ENCODE data around the gene PIK3C2B.

PIK3C2B gene

GRCh38 chr1:204479387-204480136 is 15.0 kb downstream of the PIK3C2B start:
- DNase-seq (ENCODE audit: low read depth) = no peak

GRCh38 chr1:204478921-204479320 is 15.7 kb downstream of the PIK3C2B start:
- DNase-seq (ENCODE audit: low read depth) = no peak

GRCh38 chr1:204478172-204478899 is 16.3 kb downstream of the PIK3C2B start:
- DNase-seq (ENCODE audit: low read depth) = no peak

GRCh38 chr1:204477036-204477740 is 17.4 kb downstream of the PIK3C2B start:
- DNase-seq (ENCODE audit: low read depth) = no peak

GRCh38 chr1:204476563-204476962 is 18.0 kb downstream of the PIK3C2B start:
- no peak for DNase-seq (ENCODE audit: low read depth)

GRCh38 chr1:204475656-204476432 is 18.8 kb downstream of the PIK3C2B start:
- no peak for DNase-seq (ENCODE audit: low read depth)

GRCh38 chr1:204473400-204473965 is 21.1 kb downstream of the PIK3C2B start:
- no peak for DNase-seq (ENCODE audit: low read depth)

- DNase-seq (ENCODE audit: low read depth) = no peak
Measured at GRCh38 chr1:204472660-204473059, 21.9 kb downstream of the PIK3C2B start.

GRCh38 chr1:204471687-204472086 is 22.9 kb downstream of the PIK3C2B start:
- no peak for DNase-seq (ENCODE audit: low read depth)

- no peak for DNase-seq (ENCODE audit: low read depth)
Measured at GRCh38 chr1:204469304-204469703, 25.3 kb downstream of the PIK3C2B start.

GRCh38 chr1:204468766-204469302 is 25.8 kb downstream of the PIK3C2B start:
- DNase-seq (ENCODE audit: low read depth) = no peak

GRCh38 chr1:204468206-204468605 is 26.4 kb downstream of the PIK3C2B start:
- no peak for DNase-seq (ENCODE audit: low read depth)

GRCh38 chr1:204466416-204467405 is 27.9 kb downstream of the PIK3C2B start:
- no peak for DNase-seq (ENCODE audit: low read depth)

- no peak for DNase-seq (ENCODE audit: low read depth)
Measured at GRCh38 chr1:204465546-204466415, 28.8 kb downstream of the PIK3C2B start.

- no peak for DNase-seq (ENCODE audit: low read depth)
Measured at GRCh38 chr1:204464701-204465100, 29.9 kb downstream of the PIK3C2B start.

GRCh38 chr1:204464187-204464631 is 30.4 kb downstream of the PIK3C2B start:
- no peak for DNase-seq (ENCODE audit: low read depth)

- DNase-seq (ENCODE audit: low read depth) = no peak
Measured at GRCh38 chr1:204463125-204464060, 31.2 kb downstream of the PIK3C2B start.

GRCh38 chr1:204462229-204462561 is 32.4 kb downstream of the PIK3C2B start:
- no peak for DNase-seq (ENCODE audit: low read depth)

Measured in stimulated activated CD4-positive, alpha-beta T cell treated with anti-CD3 and anti-CD28 coated beads, Interleukin-2, amount 100 ng/mL, for 4 hours (primary cell).